Spleen (tissue), 11 donors: ENCODE results near the gene SCYGR8. TPM values are rescaled to one million over a fixed set of nuclear protein-coding genes. Genes with fewer than 3 reads are reported as not detected.

Experiments used
- DNase-seq: peaks from one replicate; pipeline ENCODE4 v3.0.0-alpha.2; 2020
- H3K27ac ChIP-seq, 8 donors: fragments of 200-600 bp; sonication (generic) in 7 of 8; 1 replicate in 4 of 8; 2 replicates in 4 of 8; pipeline versions ENCODE4 v1.5.0 to v1.8.0; 2016 to 2021; ENCODE audit warnings: inconsistent platforms in 4 of 8, mild to moderate bottlenecking in 4 of 8, moderate library complexity in 1 of 8
- H3K27me3 ChIP-seq, 7 donors: fragments of 200-600 bp; sonication (generic) in 6 of 7; replicated peaks in 1 of 7; 1 replicate in 4 of 7; 2 replicates in 3 of 7; pipeline versions ENCODE4 v1.5.0 to v1.8.0; 2016 to 2021; ENCODE audit warnings: inconsistent platforms in 3 of 7, mild to moderate bottlenecking in 1 of 7
- H3K36me3 ChIP-seq, 6 donors: fragments of 200-600 bp; sonication (generic) in 5 of 6; 1 replicate in 4 of 6; 2 replicates in 2 of 6; pipeline versions ENCODE4 v1.5.0 to v1.8.0; 2016 to 2021; ENCODE audit warnings: inconsistent platforms in 2 of 6
- H3K4me1 ChIP-seq, 6 donors: fragments of 200-600 bp; sonication (generic) in 5 of 6; 1 replicate in 3 of 6; 2 replicates in 3 of 6; pipeline versions ENCODE4 v1.5.0 to v1.8.0; 2016 to 2021; ENCODE audit warnings: inconsistent platforms in 3 of 6
- H3K4me3 ChIP-seq, 8 donors: fragments of 200-600 bp; sonication (generic) in 7 of 8; 1 replicate in 4 of 8; 2 replicates in 4 of 8; pipeline versions ENCODE4 v1.5.0 to v1.8.0; 2016 to 2021; ENCODE audit warnings: inconsistent platforms in 4 of 8, mild to moderate bottlenecking in 4 of 8, moderate library complexity in 2 of 8
- H3K9me3 ChIP-seq, 8 donors: fragments of 200-600 bp; sonication (generic) in 7 of 8; 1 replicate in 4 of 8; 2 replicates in 4 of 8; pipeline versions ENCODE4 v1.5.0 to v1.8.0; 2016 to 2021; ENCODE audit warnings: inconsistent platforms in 4 of 8
- CTCF ChIP-seq, 11 experiments: fragments of 200-600 bp in 7 of 11; fragments of 450-650 bp in 4 of 11; sonication (generic) in 4 of 11; IDR thresholded peaks in 8 of 11; conservative IDR thresholded peaks in 3 of 11; 1 replicate in 7 of 11; 2 replicates in 4 of 11; pipeline versions ENCODE4 v1.4.0 to v1.8.0; 2016 to 2021; ENCODE audit warnings: antibody characterized with exemption in 11 of 11, inconsistent platforms in 4 of 11, mild to moderate bottlenecking in 1 of 11
- POLR2A ChIP-seq, 3 donors: fragments of 450-650 bp; IDR thresholded peaks; one replicate each; pipeline ENCODE4 v1.5.1; 2017; ENCODE audit warnings: antibody characterized with exemption in 3 of 3, mild to moderate bottlenecking in 1 of 3
- POLR2AphosphoS5 ChIP-seq, 3 donors: sonication (generic); formaldehyde crosslinking; IDR thresholded peaks; one replicate each; pipeline ENCODE4 v1.5.1; 2017; ENCODE audit warnings: antibody characterized with exemption in 3 of 3
- WGBS, 5 donors: extraction: QIAGEN DNeasy Blood & Tissue Kit in 3 of 5; methylation state at CpG; one replicate each; pipeline versions ENCODE4 v1.1.5 to v1.1.7; 2013 to 2018; 5-methylcytosine and 5-hydroxymethylcytosine counted together
- intact Hi-C: fragments of 100-400 bp; cut with DNase I; formaldehyde crosslinking; loops from one replicate; pipeline ENCODE4 v1.15.0; 2023; ENCODE audit warnings: low total_unique reads
- polyA plus RNA-seq, 3 donors: library from polyadenylated mRNA; stranded (reverse); fragments of 200-250 nt; gene quantifications; one replicate each; pipeline ENCODE4 v1.2.1, GENCODE V29; 2013
- total RNA-seq, 7 donors: library from RNA; depleted of rRNA in 3 of 7; stranded (reverse); fragments of >200 nt in 3 of 7; fragmentation: NEBNext Ultra II Directional in 4 of 7; extraction: Animal tissue kit (Norgen Biotek cat#: 25700) in 4 of 7; gene quantifications; one replicate each; pipeline versions ENCODE4 v1.1.0 to v1.2.1, GENCODE V29; 2016 to 2021
- donor health status: healthy with polysubstance abuse.
- donor health status: DM: no; HTN: no; CAD: no; lungs with moderate emphysema.
- donor health status: DM: no; HTN: no; CAD: no.
- donor health status: Bipolar disorder and iron deficiency.
- donor health status: healthy.
- donor health status: DM: no; HTN: no; CAD: no.
- donor health status: DM: yes; HTN: yes; CAD: no.

Gene SCYGR8
- total and polyA plus RNA-seq, 10 donors: not detected

GRCh38 chr2:227703961-227704360, 41.7 kb upstream of the SCYGR8 start:
- no peak overlapping the region for H3K4me3 ChIP-seq
- no peak for TF ChIP-seq POLR2A (IDR thresholded peaks at IDR 0.05)
- no peak for TF ChIP-seq CTCF (IDR thresholded peaks at IDR 0.05 in 8 of 11, conservative IDR thresholded peaks at IDR 0.05 in 3 of 11)
- no peak for TF ChIP-seq POLR2AphosphoS5 (IDR thresholded peaks at IDR 0.05)
- intact Hi-C loops: no loop called here
- 71 to 84% (median 76%) methylated on average over 3 of the region's 3 CpGs for WGBS, 5 donors
- H3K36me3 ChIP-seq: no peaks in the 10 kb centered on the region
- H3K27ac ChIP-seq: no peak overlapping the region
- no peak for DNase-seq
- peaks cover 0 to 20% (median 0%) of the 10 kb centered on the region in 7 donors for H3K27me3 ChIP-seq
- no peaks in the 10 kb centered on the region for H3K4me1 ChIP-seq
- peaks cover 0 to 12% (median 6%) of the 10 kb centered on the region in 8 donors for H3K9me3 ChIP-seq

- H3K4me1 ChIP-seq: no peaks in the 10 kb centered on the region
- peaks cover 0 to 8% (median 5%) of the 10 kb centered on the region in 8 donors for H3K9me3 ChIP-seq
- no peaks in the 10 kb centered on the region for H3K36me3 ChIP-seq
- no peak overlapping the region for H3K27ac ChIP-seq
- TF ChIP-seq POLR2A (IDR thresholded peaks at IDR 0.05): no peak
- no peak for TF ChIP-seq CTCF (IDR thresholded peaks at IDR 0.05 in 8 of 11, conservative IDR thresholded peaks at IDR 0.05 in 3 of 11)
- no peak for TF ChIP-seq POLR2AphosphoS5 (IDR thresholded peaks at IDR 0.05)
- intact Hi-C loops: no loop called here
- H3K27me3 ChIP-seq: peaks cover 0 to 22% (median 0%) of the 10 kb centered on the region in 7 donors
- 81 to 95% (median 90%) methylated on average over 3 to 4 of the region's 4 CpGs for WGBS, 5 donors
- no peak overlapping the region for H3K4me3 ChIP-seq
- DNase-seq: no peak
Measured at GRCh38 chr2:227706859-227707258, 38.8 kb upstream of the SCYGR8 start.

- intact Hi-C loops: no loop called here
- WGBS, 5 donors: 79 to 89% (median 86%) methylated on average over 6 of the region's 6 CpGs
- TF ChIP-seq CTCF (IDR thresholded peaks at IDR 0.05 in 8 of 11, conservative IDR thresholded peaks at IDR 0.05 in 3 of 11): no peak
- TF ChIP-seq POLR2AphosphoS5 (IDR thresholded peaks at IDR 0.05): no peak
- no peak for TF ChIP-seq POLR2A (IDR thresholded peaks at IDR 0.05)
Measured at GRCh38 chr2:227707390-227707789, 38.3 kb upstream of the SCYGR8 start.

GRCh38 chr2:227710986-227711385, 34.7 kb upstream of the SCYGR8 start:
- Histone ChIP-seq H3K36me3 (no peaks in the 10 kb centered on the region), H3K27ac (no peak overlapping the region), H3K4me3 (no peak overlapping the region), H3K4me1 (no peaks in the 10 kb centered on the region), H3K27me3 (peaks cover 0 to 11% (median 0%) of the 10 kb centered on the region in 7 donors), H3K9me3 (no peaks in the 10 kb centered on the region)
- intact Hi-C loops: no loop called here
- 87 to 93% (median 91%) methylated on average over 7 of the region's 7 CpGs for WGBS, 5 donors
- no peak for DNase-seq
- TF ChIP-seq POLR2AphosphoS5 (IDR thresholded peaks at IDR 0.05) (no peak), CTCF (IDR thresholded peaks at IDR 0.05 in 8 of 11, conservative IDR thresholded peaks at IDR 0.05 in 3 of 11) (no peak), POLR2A (IDR thresholded peaks at IDR 0.05) (no peak)

More at GRCh38 chr2:227707390-227707789, 38.3 kb upstream of the SCYGR8 start:
- H3K4me3 ChIP-seq: no peak overlapping the region
- DNase-seq: no peak
- H3K9me3 ChIP-seq: peaks cover 0 to 4% (median under 1%) of the 10 kb centered on the region in 8 donors
- H3K4me1 ChIP-seq: no peaks in the 10 kb centered on the region
- H3K27ac ChIP-seq: no peak overlapping the region
- H3K36me3 ChIP-seq: no peaks in the 10 kb centered on the region
- peaks cover 0 to 22% (median 0%) of the 10 kb centered on the region in 7 donors for H3K27me3 ChIP-seq
